Neural cell (in vitro differentiated cells): Measurements from ENCODE around the gene MYOCD.

Source experiments
- CTCF ChIP-seq: fragments of 450-650 bp; IDR thresholded peaks from 2 replicates; pipeline ENCODE4 v1.5.1; 2014; ENCODE audit warnings: antibody characterized with exemption, mild to moderate bottlenecking, moderate library complexity; ENCODE audit not compliant: poor library complexity, severe bottlenecking
- EP300 ChIP-seq: fragments of 450-650 bp; conservative IDR thresholded peaks from 2 replicates; pipeline ENCODE4 v1.6.1; 2014; ENCODE audit warnings: antibody characterized with exemption, mild to moderate bottlenecking, moderate library complexity; ENCODE audit not compliant: poor library complexity, severe bottlenecking
- EZH2 ChIP-seq: fragments of 200-600, 300-800 bp; shearing (Covaris generic), sonication (generic); IDR thresholded peaks from 2 replicates; pipeline ENCODE4 v1.6.1; 2014; ENCODE audit warnings: antibody characterized with exemption, low read length, borderline replicate concordance, mild to moderate bottlenecking; ENCODE audit not compliant: insufficient read depth, poor library complexity, severe bottlenecking
- POLR2AphosphoS5 ChIP-seq: IDR thresholded peaks from 2 replicates; pipeline ENCODE4 v1.6.1; 2012
- RAD21 ChIP-seq: fragments of 450-650 bp; conservative IDR thresholded peaks from 2 replicates; pipeline ENCODE4 v1.6.1; 2014; ENCODE audit warnings: antibody characterized with exemption, mild to moderate bottlenecking, moderate library complexity
- SMC3 ChIP-seq: fragments of 450-650 bp; conservative IDR thresholded peaks from 2 replicates; pipeline ENCODE4 v1.6.1; 2014; ENCODE audit warnings: antibody characterized with exemption, mild to moderate bottlenecking, moderate library complexity; ENCODE audit not compliant: poor library complexity
- TAF1 ChIP-seq: IDR thresholded peaks from 2 replicates; pipeline ENCODE4 v1.6.1; 2012; ENCODE audit warnings: low read depth

GRCh38 chr17:12640364-12640763, 25.3 kb upstream of the MYOCD start:
- TF ChIP-seq SMC3 (no peak), CTCF (no peak), TAF1 (no peak), EZH2 (no peak), POLR2AphosphoS5 (no peak), EP300 (no peak), RAD21 (no peak)
